HG02973 (cell line): ENCODE results near the gene ZNF215.
"Not testable (repeated sequence)": the region's sequence is repeated elsewhere in the genome, so short reads cannot be mapped to it uniquely, and the experiment has no call there.

Experiments used
- ATAC-seq: cut with Tn5 transposase; IDR thresholded peaks from one replicate; pipeline ENCODE4 v1.9.1; 2021; ENCODE audit warnings: moderate library complexity; ENCODE audit not compliant: unreplicated experiment

Gene ZNF215

GRCh38 chr11:6932145-6932544 lies 5.9 kb downstream of the ZNF215 start:
- no peak for ATAC-seq

GRCh38 chr11:6941970-6942369 lies 15.7 kb downstream of the ZNF215 start:
- ATAC-seq, result no peak

GRCh38 chr11:6943131-6943530 lies 16.9 kb downstream of the ZNF215 start:
- no peak for ATAC-seq

GRCh38 chr11:6954248-6954647 lies 28.0 kb downstream of the ZNF215 start:
- ATAC-seq, result not testable (repeated sequence)

GRCh38 chr11:6962141-6962540 lies 35.9 kb downstream of the ZNF215 start:
- ATAC-seq, result no peak

GRCh38 chr11:6962673-6963072 lies 36.4 kb downstream of the ZNF215 start:
- ATAC-seq, result no peak

- ATAC-seq, result no peak
These were observed 42.6 kb downstream of the ZNF215 start for GRCh38 chr11:6968816-6969215.

- ATAC-seq, result not testable (repeated sequence)
These were observed 43.6 kb downstream of the ZNF215 start for GRCh38 chr11:6969854-6970253.

GRCh38 chr11:6979365-6979764 lies 53.1 kb downstream of the ZNF215 start:
- ATAC-seq, result no peak

GRCh38 chr11:6986487-6986886 lies 60.3 kb downstream of the ZNF215 start:
- no peak for ATAC-seq

- no peak for ATAC-seq
These were observed 62.3 kb downstream of the ZNF215 start for GRCh38 chr11:6988506-6988905.

- ATAC-seq, result no peak
These were observed 65.0 kb downstream of the ZNF215 start for GRCh38 chr11:6991227-6991626.

- ATAC-seq, result no peak
These were observed 65.8 kb downstream of the ZNF215 start for GRCh38 chr11:6992026-6992425.

- no peak for ATAC-seq
These were observed 66.5 kb downstream of the ZNF215 start for GRCh38 chr11:6992457-6993417.

GRCh38 chr11:6995703-6996102 lies 69.5 kb downstream of the ZNF215 start:
- ATAC-seq, result no peak

GRCh38 chr11:7004482-7004881 lies 78.3 kb downstream of the ZNF215 start:
- peak; percentile 58 for ATAC-seq
